Muscle layer of duodenum (tissue), 2 donors: ENCODE results near the gene TLX3.
"Not testable (repeated sequence)": the region's sequence is repeated elsewhere in the genome, so short reads cannot be mapped to it uniquely, and the experiment has no call there.

ENCODE experiments used
- H3K27ac ChIP-seq: one replicate; pipeline ENCODE4 v1.7.0; 2013; ENCODE audit warnings: mild to moderate bottlenecking, low read length
- H3K27me3 ChIP-seq: one replicate; pipeline ENCODE4 v1.7.0; 2013; ENCODE audit warnings: low read depth, mild to moderate bottlenecking, control low read depth, low read length
- H3K36me3 ChIP-seq, 2 donors: one replicate each; pipeline ENCODE4 v1.7.0; 2013; ENCODE audit warnings: low read length in 2 of 2, control low read depth in 1 of 2, mild to moderate bottlenecking in 1 of 2; ENCODE audit not compliant: insufficient read depth in 2 of 2, control insufficient read depth in 1 of 2
- H3K4me1 ChIP-seq, 2 donors: one replicate each; pipeline ENCODE4 v1.7.0; 2013; ENCODE audit warnings: low read length in 2 of 2, mild to moderate bottlenecking in 2 of 2, control low read depth in 1 of 2, moderate library complexity in 1 of 2; ENCODE audit not compliant: insufficient read depth in 2 of 2, control insufficient read depth in 1 of 2
- H3K4me3 ChIP-seq, 2 donors: one replicate each; pipeline ENCODE4 v1.7.0; 2013; ENCODE audit warnings: low read length in 2 of 2, low read depth in 1 of 2, mild to moderate bottlenecking in 1 of 2
- H3K9me3 ChIP-seq, 2 donors: one replicate each; pipeline ENCODE4 v1.7.0; 2013; ENCODE audit warnings: low read length in 2 of 2, control low read depth in 1 of 2, mild to moderate bottlenecking in 1 of 2; ENCODE audit not compliant: control insufficient read depth in 1 of 2
- donor health status: healthy.

Gene TLX3

GRCh38 chr5:171275841-171276544 lies 33.1 kb upstream of the TLX3 start:
- Histone ChIP-seq H3K27ac (no peak overlapping the region), H3K9me3 (no peaks in the 10 kb centered on the region), H3K27me3 (no peaks in the 10 kb centered on the region), H3K4me3 (no peak overlapping the region), H3K36me3 (no peaks in the 10 kb centered on the region), H3K4me1 (no peaks in the 10 kb centered on the region)

- no peaks in the 10 kb centered on the region for H3K27me3 ChIP-seq
- H3K36me3 ChIP-seq, result no peaks in the 10 kb centered on the region
- no peak overlapping the region for H3K4me3 ChIP-seq
- no peaks in the 10 kb centered on the region for H3K4me1 ChIP-seq
- no peak overlapping the region for H3K27ac ChIP-seq
- H3K9me3 ChIP-seq, result no peaks in the 10 kb centered on the region
These were observed 25.3 kb upstream of the TLX3 start for GRCh38 chr5:171283753-171284152.

GRCh38 chr5:171285465-171285864 lies 23.6 kb upstream of the TLX3 start:
- Histone ChIP-seq H3K9me3 (no peaks in the 10 kb centered on the region), H3K27me3 (no peaks in the 10 kb centered on the region), H3K36me3 (no peaks in the 10 kb centered on the region), H3K4me3 (no peak overlapping the region), H3K4me1 (no peaks in the 10 kb centered on the region), H3K27ac (no peak overlapping the region)

GRCh38 chr5:171288066-171288465 lies 21.0 kb upstream of the TLX3 start:
- Histone ChIP-seq H3K27me3 (no peaks in the 10 kb centered on the region), H3K9me3 (no peaks in the 10 kb centered on the region), H3K4me3 (no peak overlapping the region), H3K27ac (no peak overlapping the region), H3K36me3 (no peaks in the 10 kb centered on the region), H3K4me1 (no peaks in the 10 kb centered on the region)

GRCh38 chr5:171291371-171291770 lies 17.7 kb upstream of the TLX3 start:
- peaks cover 0 to 5% of the 10 kb centered on the region in 2 donors for H3K36me3 ChIP-seq
- H3K27me3 ChIP-seq, result no peaks in the 10 kb centered on the region
- H3K9me3 ChIP-seq, result no peaks in the 10 kb centered on the region
- no peak overlapping the region for H3K27ac ChIP-seq
- H3K4me3 ChIP-seq, result no peak overlapping the region
- no peaks in the 10 kb centered on the region for H3K4me1 ChIP-seq

GRCh38 chr5:171295299-171295698 lies 13.7 kb upstream of the TLX3 start:
- Histone ChIP-seq H3K4me3 (no peak overlapping the region), H3K4me1 (no peaks in the 10 kb centered on the region), H3K27ac (no peak overlapping the region), H3K27me3 (no peaks in the 10 kb centered on the region), H3K9me3 (no peaks in the 10 kb centered on the region), H3K36me3 (peaks cover 0 to 5% of the 10 kb centered on the region in 2 donors)

GRCh38 chr5:171295801-171296200 lies 13.2 kb upstream of the TLX3 start:
- Histone ChIP-seq H3K36me3 (peaks cover 0 to 5% of the 10 kb centered on the region in 2 donors), H3K4me1 (no peaks in the 10 kb centered on the region), H3K27ac (no peak overlapping the region), H3K9me3 (no peaks in the 10 kb centered on the region), H3K27me3 (no peaks in the 10 kb centered on the region), H3K4me3 (no peak overlapping the region)

- H3K4me1 ChIP-seq, H3K27me3 ChIP-seq, H3K36me3 ChIP-seq, H3K4me3 ChIP-seq, H3K27ac ChIP-seq, H3K9me3 ChIP-seq: not testable (repeated sequence)
These were observed 11.1 kb upstream of the TLX3 start for GRCh38 chr5:171297941-171298340.

GRCh38 chr5:171299228-171299627 lies 9.8 kb upstream of the TLX3 start:
- Histone ChIP-seq H3K4me1 (no peaks in the 10 kb centered on the region), H3K9me3 (no peaks in the 10 kb centered on the region), H3K27me3 (no peaks in the 10 kb centered on the region), H3K4me3 (no peak overlapping the region), H3K27ac (no peak overlapping the region), H3K36me3 (peaks cover 0 to 1% of the 10 kb centered on the region in 2 donors)

GRCh38 chr5:171299851-171300250 lies 9.2 kb upstream of the TLX3 start:
- no peak overlapping the region for H3K4me3 ChIP-seq
- no peaks in the 10 kb centered on the region for H3K9me3 ChIP-seq
- no peaks in the 10 kb centered on the region for H3K4me1 ChIP-seq
- no peak overlapping the region for H3K27ac ChIP-seq
- no peaks in the 10 kb centered on the region for H3K36me3 ChIP-seq
- no peaks in the 10 kb centered on the region for H3K27me3 ChIP-seq

GRCh38 chr5:171300358-171300757 lies 8.7 kb upstream of the TLX3 start:
- H3K4me3 ChIP-seq, result no peak overlapping the region
- no peaks in the 10 kb centered on the region for H3K9me3 ChIP-seq
- H3K36me3 ChIP-seq, result no peaks in the 10 kb centered on the region
- no peaks in the 10 kb centered on the region for H3K4me1 ChIP-seq
- H3K27me3 ChIP-seq, result peaks cover 5% of the 10 kb centered on the region
- H3K27ac ChIP-seq, result no peak overlapping the region

- Histone ChIP-seq H3K4me1 (peaks cover 0 to 27% of the 10 kb centered on the region in 2 donors), H3K27me3 (peaks cover 53% of the 10 kb centered on the region), H3K36me3 (no peaks in the 10 kb centered on the region)
These were observed 2.9 kb upstream of the TLX3 start for GRCh38 chr5:171306166-171306565.

More at GRCh38 chr5:171306166-171306565, 2.9 kb upstream of the TLX3 start:
- Histone ChIP-seq H3K9me3 (no peaks in the 10 kb centered on the region), H3K27ac (no peak overlapping the region), H3K4me3 (no peak overlapping the region)
